DND-41 (cell line): Measurements from ENCODE around the gene CSTB.

Experiments
- ATAC-seq: fragments of 200-7000 bp; cut with Tn5 transposase; 3 replicates; pipeline ENCODE4 v1.9.1; 2021; ENCODE audit warnings: low read depth; ENCODE audit not compliant: insufficient read depth
- DNase-seq: peaks from one replicate; pipeline ENCODE4 v3.0.0-alpha.2; 2020
- H2AFZ ChIP-seq: 2 replicates; pipeline ENCODE4 v1.6.0; 2012; ENCODE audit warnings: low read depth, low read length
- H3K27ac ChIP-seq: 2 replicates; pipeline ENCODE4 v1.5.1; 2012; ENCODE audit warnings: low read length, inconsistent platforms
- H3K27me3 ChIP-seq: fragments of 200-600 bp; sonication (generic); 2 replicates; pipeline ENCODE4 v1.6.0; 2012; ENCODE audit warnings: low read length, mild to moderate bottlenecking, inconsistent platforms; ENCODE audit not compliant: insufficient read depth, poor library complexity
- H3K36me3 ChIP-seq: 2 replicates; pipeline ENCODE4 v1.5.1; 2012; ENCODE audit warnings: low read length, inconsistent platforms; ENCODE audit not compliant: insufficient read depth
- H3K4me1 ChIP-seq: 2 replicates; pipeline ENCODE4 v1.5.1; 2012; ENCODE audit warnings: mild to moderate bottlenecking, low read length; ENCODE audit not compliant: insufficient read depth
- H3K4me2 ChIP-seq: 2 replicates; pipeline ENCODE4 v1.6.0; 2012; ENCODE audit warnings: mild to moderate bottlenecking, moderate library complexity, low read length, inconsistent platforms; ENCODE audit not compliant: insufficient read depth
- H3K4me3 ChIP-seq, 2 experiments: fragments of 200-600 bp in 1 of 2; shearing (Covaris generic) in 1 of 2; 2 replicates each; pipeline ENCODE4 v1.5.1; 2012 to 2016; ENCODE audit warnings: inconsistent platforms in 2 of 2, low read length in 2 of 2, mild to moderate bottlenecking in 2 of 2, low read depth in 1 of 2, moderate library complexity in 1 of 2
- H3K79me2 ChIP-seq: 2 replicates; pipeline ENCODE4 v1.6.0; 2012; ENCODE audit warnings: low read length, inconsistent platforms; ENCODE audit not compliant: insufficient read depth
- H3K9ac ChIP-seq: 2 replicates; pipeline ENCODE4 v1.6.0; 2012; ENCODE audit warnings: low read depth, mild to moderate bottlenecking, inconsistent platforms, low read length, moderate library complexity
- H3K9me3 ChIP-seq: 2 replicates; pipeline ENCODE4 v1.5.1; 2012; ENCODE audit warnings: low read length, moderate library complexity, mild to moderate bottlenecking, inconsistent platforms; ENCODE audit not compliant: insufficient read depth, severe bottlenecking
- H4K20me1 ChIP-seq: 2 replicates; pipeline ENCODE4 v1.6.0; 2012; ENCODE audit warnings: low read length; ENCODE audit not compliant: insufficient read depth
- CTCF ChIP-seq: IDR thresholded peaks from 2 replicates; pipeline ENCODE4 v1.5.1; 2012; ENCODE audit warnings: borderline replicate concordance, low read length, moderate library complexity, mild to moderate bottlenecking; ENCODE audit not compliant: poor library complexity, severe bottlenecking; ENCODE audit errors: extremely low read depth
- EZH2 ChIP-seq: IDR thresholded peaks from 3 replicates; pipeline ENCODE4 v1.6.1; 2012; ENCODE audit warnings: borderline replicate concordance, low read depth, mild to moderate bottlenecking, moderate library complexity, low read length, inconsistent platforms; ENCODE audit not compliant: severe bottlenecking

The CSTB gene

GRCh38 chr21:43805275-43805800, 29.2 kb upstream of the CSTB start:
- Histone ChIP-seq H3K9ac (no peak overlapping the region), H3K79me2 (no peaks in the 10 kb centered on the region), H3K27ac (no peak overlapping the region), H3K4me1 (no peaks in the 10 kb centered on the region), H3K4me2 (no peak overlapping the region), H3K36me3 (peaks cover 50% of the 10 kb centered on the region), H4K20me1 (peaks cover 33% of the 10 kb centered on the region), H3K4me3 (no peak overlapping the region), H3K9me3 (no peaks in the 10 kb centered on the region), H3K27me3 (no peaks in the 10 kb centered on the region), H2AFZ (no peak overlapping the region)
- DNase-seq (no peak), ATAC-seq (no peak)
- TF ChIP-seq CTCF, result no peak
- TF ChIP-seq EZH2, result no peak

GRCh38 chr21:43803558-43804300, 27.6 kb upstream of the CSTB start:
- H4K20me1 ChIP-seq, result peaks cover 32% of the 10 kb centered on the region
- no peaks in the 10 kb centered on the region for H3K27me3 ChIP-seq
- H2AFZ ChIP-seq, result no peak overlapping the region
- no peak overlapping the region for H3K4me2 ChIP-seq
- H3K36me3 ChIP-seq, result peaks cover 66% of the 10 kb centered on the region
- no peak overlapping the region for H3K27ac ChIP-seq
- ATAC-seq (no peak), DNase-seq (no peak)
- no peak overlapping the region for H3K4me3 ChIP-seq
- no peak for TF ChIP-seq CTCF
- no peak for TF ChIP-seq EZH2
- no peaks in the 10 kb centered on the region for H3K79me2 ChIP-seq
- H3K9me3 ChIP-seq, result no peaks in the 10 kb centered on the region
- no peak overlapping the region for H3K9ac ChIP-seq
- H3K4me1 ChIP-seq, result no peaks in the 10 kb centered on the region

- no peak overlapping the region for H3K9ac ChIP-seq
Measured at GRCh38 chr21:43802713-43803313, 26.7 kb upstream of the CSTB start.

More at GRCh38 chr21:43802713-43803313, 26.7 kb upstream of the CSTB start:
- H3K79me2 ChIP-seq, result no peaks in the 10 kb centered on the region
- no peak overlapping the region for H3K4me2 ChIP-seq
- H3K4me3 ChIP-seq, result no peak overlapping the region
- H3K4me1 ChIP-seq, result no peaks in the 10 kb centered on the region
- peaks cover 75% of the 10 kb centered on the region for H3K36me3 ChIP-seq
- ATAC-seq (no peak), DNase-seq (no peak)
- peaks cover 34% of the 10 kb centered on the region for H4K20me1 ChIP-seq
- no peaks in the 10 kb centered on the region for H3K27me3 ChIP-seq
- H3K9me3 ChIP-seq, result no peaks in the 10 kb centered on the region
- H3K27ac ChIP-seq, result no peak overlapping the region
- H2AFZ ChIP-seq, result no peak overlapping the region
- TF ChIP-seq CTCF (no peak), EZH2 (no peak)
